Neural cell (in vitro differentiated cells): ENCODE data around the gene SERAC1. TPM values are rescaled to one million over a fixed set of nuclear protein-coding genes. Genes with fewer than 3 reads are reported as not detected.

Experiments
- H2AFZ ChIP-seq: fragments of 200-600, 300-800 bp; sonication (generic), shearing (Covaris generic); 2 replicates; pipeline ENCODE4 v1.6.0; 2014; ENCODE audit warnings: low read depth, mild to moderate bottlenecking, antibody characterized with exemption, low read length, moderate library complexity
- H3F3A ChIP-seq: fragments of 200-600 bp; shearing (Covaris generic); 2 replicates; pipeline ENCODE4 v1.6.1; 2016; ENCODE audit warnings: mild to moderate bottlenecking, moderate library complexity, mixed read lengths, antibody characterized with exemption, low read length; ENCODE audit not compliant: insufficient read depth, poor library complexity, severe bottlenecking
- H3K27ac ChIP-seq: fragments of 200-600, 300-800 bp; sonication (generic), shearing (Covaris generic); 2 replicates; pipeline ENCODE4 v1.5.1; 2014; ENCODE audit warnings: mild to moderate bottlenecking, low read length, moderate library complexity
- H3K27me3 ChIP-seq: fragments of 300-800, 200-600 bp; sonication (generic), shearing (Covaris generic); 2 replicates; pipeline ENCODE4 v1.6.0; 2014; ENCODE audit warnings: mild to moderate bottlenecking, low read depth, low read length, moderate library complexity; ENCODE audit not compliant: insufficient read depth
- H3K36me3 ChIP-seq: fragments of 300-800, 200-600 bp; sonication (generic), shearing (Covaris generic); 2 replicates; pipeline ENCODE4 v1.5.1; 2014; ENCODE audit warnings: mild to moderate bottlenecking, antibody characterized with exemption, low read length, moderate library complexity; ENCODE audit not compliant: insufficient read depth
- H3K4me2 ChIP-seq: fragments of 300-800, 200-600 bp; sonication (generic), shearing (Covaris generic); 2 replicates; pipeline ENCODE4 v1.6.0; 2014; ENCODE audit warnings: mild to moderate bottlenecking, low read length
- H3K4me3 ChIP-seq: fragments of 300-800, 200-600 bp; sonication (generic), shearing (Covaris generic); 2 replicates; pipeline ENCODE4 v1.5.1; 2014; ENCODE audit warnings: mild to moderate bottlenecking, low read length, moderate library complexity
- H3K79me2 ChIP-seq: fragments of 200-600 bp; shearing (Covaris generic); replicated peaks from 2 replicates; pipeline ENCODE4 v1.6.0; 2014; ENCODE audit warnings: mild to moderate bottlenecking, low read length, moderate library complexity; ENCODE audit not compliant: insufficient read depth
- H3K9ac ChIP-seq: fragments of 300-800, 200-600 bp; sonication (generic), shearing (Covaris generic); 2 replicates; pipeline ENCODE4 v1.6.1; 2016; ENCODE audit warnings: mild to moderate bottlenecking, low read length, mixed read lengths
- H3K9me2 ChIP-seq: fragments of 200-600 bp; shearing (Covaris generic); 2 replicates; pipeline ENCODE4 v1.6.1; 2016; ENCODE audit warnings: mild to moderate bottlenecking, low read length, mixed read lengths; ENCODE audit not compliant: insufficient read depth
- H3K9me3 ChIP-seq: fragments of 200-600, 300-800 bp; sonication (generic), shearing (Covaris generic); 2 replicates; pipeline ENCODE4 v1.6.1; 2016; ENCODE audit warnings: mild to moderate bottlenecking, mixed run types, low read length, moderate library complexity, mixed read lengths
- H4K20me1 ChIP-seq: fragments of 200-600 bp; shearing (Covaris generic); 2 replicates; pipeline ENCODE4 v1.6.1; 2016; ENCODE audit warnings: mild to moderate bottlenecking, mixed run types; ENCODE audit not compliant: insufficient read depth
- EP300 ChIP-seq: fragments of 450-650 bp; conservative IDR thresholded peaks from 2 replicates; pipeline ENCODE4 v1.6.1; 2014; ENCODE audit warnings: antibody characterized with exemption, mild to moderate bottlenecking, moderate library complexity; ENCODE audit not compliant: poor library complexity, severe bottlenecking
- EZH2 ChIP-seq: fragments of 200-600, 300-800 bp; shearing (Covaris generic), sonication (generic); IDR thresholded peaks from 2 replicates; pipeline ENCODE4 v1.6.1; 2014; ENCODE audit warnings: antibody characterized with exemption, low read length, borderline replicate concordance, mild to moderate bottlenecking; ENCODE audit not compliant: insufficient read depth, poor library complexity, severe bottlenecking
- MXI1 ChIP-seq: fragments of 450-650 bp; conservative IDR thresholded peaks from 2 replicates; pipeline ENCODE4 v1.6.1; 2014; ENCODE audit warnings: antibody characterized with exemption, mild to moderate bottlenecking; ENCODE audit not compliant: poor library complexity, severe bottlenecking
- POLR2AphosphoS5 ChIP-seq: IDR thresholded peaks from 2 replicates; pipeline ENCODE4 v1.6.1; 2012
- RAD21 ChIP-seq: fragments of 450-650 bp; conservative IDR thresholded peaks from 2 replicates; pipeline ENCODE4 v1.6.1; 2014; ENCODE audit warnings: antibody characterized with exemption, mild to moderate bottlenecking, moderate library complexity
- SMC3 ChIP-seq: fragments of 450-650 bp; conservative IDR thresholded peaks from 2 replicates; pipeline ENCODE4 v1.6.1; 2014; ENCODE audit warnings: antibody characterized with exemption, mild to moderate bottlenecking, moderate library complexity; ENCODE audit not compliant: poor library complexity
- TAF1 ChIP-seq: IDR thresholded peaks from 2 replicates; pipeline ENCODE4 v1.6.1; 2012; ENCODE audit warnings: low read depth
- polyA plus RNA-seq: library from polyadenylated mRNA; depleted of rRNA; stranded (reverse); fragments of >200 nt; gene quantifications from 2 replicates; pipeline ENCODE4 v1.2.3, GENCODE V29; 2014
- TF ChIP-seq, protein P1 (sequence below): fragments of 450-650 bp; IDR thresholded peaks from 2 replicates; pipeline ENCODE4 v1.5.1; 2014; ENCODE audit warnings: antibody characterized with exemption, mild to moderate bottlenecking, moderate library complexity; ENCODE audit not compliant: poor library complexity, severe bottlenecking
- TF ChIP-seq, protein P2 (sequence below): IDR thresholded peaks from 2 replicates; pipeline ENCODE4 v1.6.1; 2012; ENCODE audit warnings: borderline replicate concordance

The SERAC1 gene
- polyA plus RNA-seq, 1 donor from 2014 or later = 22.2 TPM

DNA sequence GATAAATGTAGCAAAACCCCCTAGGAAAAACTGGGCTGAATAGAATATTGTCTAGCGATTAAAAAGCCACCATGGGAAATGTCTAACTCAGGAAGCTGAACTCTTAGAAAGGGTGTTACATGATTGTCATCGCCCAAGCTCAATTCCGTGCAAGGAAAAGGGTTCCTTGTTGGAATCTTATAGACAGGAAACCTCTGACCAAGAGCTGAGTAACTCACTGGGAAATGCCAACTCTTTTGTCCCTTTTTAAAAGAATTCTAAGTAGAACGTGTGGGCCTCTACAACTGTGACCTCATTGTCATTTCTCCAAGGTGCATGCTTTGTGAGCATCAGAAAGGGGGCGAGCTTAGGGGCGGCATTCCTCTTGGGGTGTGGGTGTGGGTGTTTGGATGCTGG lies 98.3 kb downstream of the SERAC1 start:
- Histone ChIP-seq H3K9ac (no peak overlapping the region), H4K20me1 (no peaks in the 10 kb centered on the region), H3K4me3 (no peak overlapping the region), H3K9me3 (no peaks in the 10 kb centered on the region), H3K36me3 (no peaks in the 10 kb centered on the region), H3K79me2 (no peaks in the 10 kb centered on the region), H3K4me2 (no peak overlapping the region), H2AFZ (no peak overlapping the region), H3K27me3 (no peaks in the 10 kb centered on the region), H3F3A (no peaks in the 10 kb centered on the region), H3K27ac (no peak overlapping the region), H3K9me2 (no peaks in the 10 kb centered on the region)
- TF ChIP-seq RAD21 = no peak
- TF ChIP-seq, protein P1, sequence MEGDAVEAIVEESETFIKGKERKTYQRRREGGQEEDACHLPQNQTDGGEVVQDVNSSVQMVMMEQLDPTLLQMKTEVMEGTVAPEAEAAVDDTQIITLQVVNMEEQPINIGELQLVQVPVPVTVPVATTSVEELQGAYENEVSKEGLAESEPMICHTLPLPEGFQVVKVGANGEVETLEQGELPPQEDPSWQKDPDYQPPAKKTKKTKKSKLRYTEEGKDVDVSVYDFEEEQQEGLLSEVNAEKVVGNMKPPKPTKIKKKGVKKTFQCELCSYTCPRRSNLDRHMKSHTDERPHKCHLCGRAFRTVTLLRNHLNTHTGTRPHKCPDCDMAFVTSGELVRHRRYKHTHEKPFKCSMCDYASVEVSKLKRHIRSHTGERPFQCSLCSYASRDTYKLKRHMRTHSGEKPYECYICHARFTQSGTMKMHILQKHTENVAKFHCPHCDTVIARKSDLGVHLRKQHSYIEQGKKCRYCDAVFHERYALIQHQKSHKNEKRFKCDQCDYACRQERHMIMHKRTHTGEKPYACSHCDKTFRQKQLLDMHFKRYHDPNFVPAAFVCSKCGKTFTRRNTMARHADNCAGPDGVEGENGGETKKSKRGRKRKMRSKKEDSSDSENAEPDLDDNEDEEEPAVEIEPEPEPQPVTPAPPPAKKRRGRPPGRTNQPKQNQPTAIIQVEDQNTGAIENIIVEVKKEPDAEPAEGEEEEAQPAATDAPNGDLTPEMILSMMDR = no peak

DNA sequence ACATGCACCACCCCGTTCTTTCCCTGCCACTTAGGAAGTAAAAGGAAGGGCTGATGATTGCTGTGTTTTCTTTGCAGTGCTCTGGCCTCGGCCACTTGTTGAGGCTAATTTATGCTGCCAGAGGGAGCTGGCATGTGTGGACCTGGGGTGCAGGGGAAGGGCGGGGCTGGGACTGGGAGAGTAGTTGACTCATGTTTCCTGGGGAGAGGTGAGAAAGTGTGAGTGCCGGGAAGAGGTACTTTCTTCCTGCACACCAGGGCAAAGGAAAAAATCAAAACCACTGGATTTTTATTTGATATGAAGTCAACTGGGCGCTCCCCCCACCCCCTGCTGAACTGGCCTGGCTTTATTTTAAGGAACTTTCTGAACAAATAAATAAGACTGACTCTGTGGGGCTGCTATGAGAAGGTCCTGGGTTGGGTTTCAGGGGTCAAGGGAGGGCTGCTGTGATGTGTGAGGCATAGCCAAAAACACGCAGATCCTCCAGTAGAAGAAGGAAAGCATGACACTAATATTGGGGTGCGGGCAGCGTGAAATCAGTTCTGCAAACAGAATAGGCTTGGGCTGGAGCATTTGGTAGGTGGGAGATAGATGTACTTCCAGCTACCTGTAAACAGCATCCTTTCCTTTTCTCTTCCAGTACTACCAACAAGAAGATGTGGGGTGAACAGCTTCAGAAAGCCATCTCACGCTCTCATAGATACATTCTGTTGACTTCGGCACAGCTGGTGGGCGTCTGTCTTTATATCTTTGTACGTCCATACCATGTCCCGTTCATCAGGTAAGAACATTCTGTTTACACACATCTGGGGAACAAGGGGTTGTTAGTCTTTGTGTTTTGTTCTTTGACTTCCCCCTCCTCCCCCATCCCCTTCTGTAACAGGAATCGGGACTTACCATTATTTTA lies 98.9 kb downstream of the SERAC1 start:
- no peak overlapping the region for H3K27ac ChIP-seq
- no peak overlapping the region for H3K9ac ChIP-seq
- TF ChIP-seq POLR2AphosphoS5 (no peak), MXI1 (no peak), EP300 (no peak), RAD21 (no peak), EZH2 (no peak), SMC3 (no peak), TAF1 (no peak)
- TF ChIP-seq, protein P1 = no peak
- TF ChIP-seq, protein P2, sequence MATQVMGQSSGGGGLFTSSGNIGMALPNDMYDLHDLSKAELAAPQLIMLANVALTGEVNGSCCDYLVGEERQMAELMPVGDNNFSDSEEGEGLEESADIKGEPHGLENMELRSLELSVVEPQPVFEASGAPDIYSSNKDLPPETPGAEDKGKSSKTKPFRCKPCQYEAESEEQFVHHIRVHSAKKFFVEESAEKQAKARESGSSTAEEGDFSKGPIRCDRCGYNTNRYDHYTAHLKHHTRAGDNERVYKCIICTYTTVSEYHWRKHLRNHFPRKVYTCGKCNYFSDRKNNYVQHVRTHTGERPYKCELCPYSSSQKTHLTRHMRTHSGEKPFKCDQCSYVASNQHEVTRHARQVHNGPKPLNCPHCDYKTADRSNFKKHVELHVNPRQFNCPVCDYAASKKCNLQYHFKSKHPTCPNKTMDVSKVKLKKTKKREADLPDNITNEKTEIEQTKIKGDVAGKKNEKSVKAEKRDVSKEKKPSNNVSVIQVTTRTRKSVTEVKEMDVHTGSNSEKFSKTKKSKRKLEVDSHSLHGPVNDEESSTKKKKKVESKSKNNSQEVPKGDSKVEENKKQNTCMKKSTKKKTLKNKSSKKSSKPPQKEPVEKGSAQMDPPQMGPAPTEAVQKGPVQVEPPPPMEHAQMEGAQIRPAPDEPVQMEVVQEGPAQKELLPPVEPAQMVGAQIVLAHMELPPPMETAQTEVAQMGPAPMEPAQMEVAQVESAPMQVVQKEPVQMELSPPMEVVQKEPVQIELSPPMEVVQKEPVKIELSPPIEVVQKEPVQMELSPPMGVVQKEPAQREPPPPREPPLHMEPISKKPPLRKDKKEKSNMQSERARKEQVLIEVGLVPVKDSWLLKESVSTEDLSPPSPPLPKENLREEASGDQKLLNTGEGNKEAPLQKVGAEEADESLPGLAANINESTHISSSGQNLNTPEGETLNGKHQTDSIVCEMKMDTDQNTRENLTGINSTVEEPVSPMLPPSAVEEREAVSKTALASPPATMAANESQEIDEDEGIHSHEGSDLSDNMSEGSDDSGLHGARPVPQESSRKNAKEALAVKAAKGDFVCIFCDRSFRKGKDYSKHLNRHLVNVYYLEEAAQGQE = no peak

More for the DNA sequence above, 98.9 kb downstream of the SERAC1 start:
- Histone ChIP-seq H4K20me1 (no peaks in the 10 kb centered on the region), H3K4me2 (no peak overlapping the region), H3K9me3 (no peaks in the 10 kb centered on the region), H3K79me2 (no peaks in the 10 kb centered on the region), H3K9me2 (no peaks in the 10 kb centered on the region), H2AFZ (no peak overlapping the region), H3K27me3 (no peaks in the 10 kb centered on the region), H3K36me3 (no peaks in the 10 kb centered on the region), H3F3A (no peaks in the 10 kb centered on the region), H3K4me3 (no peak overlapping the region)
